Cortex of kidney (tissue), 1 donor: ENCODE results near the gene ALDH4A1.
"Not testable (repeated sequence)": the region's sequence is repeated elsewhere in the genome, so short reads cannot be mapped to it uniquely, and the experiment has no call there.

Source experiments
- DNase-seq: peaks from one replicate; lab custom pipeline; 2025; lab: John Stamatoyannopoulos, UW

The ALDH4A1 gene

DNA sequence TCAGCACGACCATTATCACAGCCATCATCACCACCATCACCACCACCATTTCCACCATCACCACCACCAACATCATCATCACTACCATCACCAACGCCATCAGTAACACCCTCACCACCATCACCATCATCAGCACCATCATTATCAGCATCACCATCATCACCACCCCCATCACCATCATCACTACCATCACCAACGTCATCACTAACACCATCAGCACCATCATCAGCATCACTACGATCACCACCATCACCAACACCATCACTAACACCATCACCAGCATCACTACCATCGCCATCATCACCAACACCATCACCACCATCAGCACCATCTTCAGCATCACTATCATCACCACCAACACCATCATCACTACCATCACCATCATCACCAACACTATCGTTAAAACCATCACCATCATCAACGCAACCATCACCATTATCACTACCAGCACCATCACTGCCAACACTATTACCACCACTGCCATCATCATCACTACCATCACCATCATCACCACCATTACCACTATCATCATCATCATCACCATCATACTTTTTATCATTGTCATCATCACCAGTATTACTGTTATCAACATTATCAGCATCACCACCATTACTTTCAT, 44.2 kb downstream of the ALDH4A1 start:
- DNase-seq, result no peak

DNA sequence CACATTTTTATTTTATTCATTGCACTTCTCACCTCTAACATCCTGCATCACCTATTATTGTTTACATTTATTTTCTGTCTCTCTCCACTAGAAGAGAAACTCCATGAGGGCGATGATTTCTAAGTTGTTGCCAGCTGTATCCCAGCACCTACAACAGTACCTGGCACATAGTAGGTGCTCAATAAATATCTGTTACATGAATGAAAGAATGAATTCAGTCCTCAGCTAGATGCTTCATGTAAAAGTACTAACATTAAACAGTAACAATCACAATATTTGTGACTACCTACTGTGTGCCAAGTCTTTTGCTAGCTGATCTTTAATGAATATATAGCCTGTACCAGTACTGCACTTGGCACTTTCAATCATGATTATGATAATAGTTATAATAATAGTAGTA, 45.9 kb downstream of the ALDH4A1 start:
- DNase-seq, result no peak

DNA sequence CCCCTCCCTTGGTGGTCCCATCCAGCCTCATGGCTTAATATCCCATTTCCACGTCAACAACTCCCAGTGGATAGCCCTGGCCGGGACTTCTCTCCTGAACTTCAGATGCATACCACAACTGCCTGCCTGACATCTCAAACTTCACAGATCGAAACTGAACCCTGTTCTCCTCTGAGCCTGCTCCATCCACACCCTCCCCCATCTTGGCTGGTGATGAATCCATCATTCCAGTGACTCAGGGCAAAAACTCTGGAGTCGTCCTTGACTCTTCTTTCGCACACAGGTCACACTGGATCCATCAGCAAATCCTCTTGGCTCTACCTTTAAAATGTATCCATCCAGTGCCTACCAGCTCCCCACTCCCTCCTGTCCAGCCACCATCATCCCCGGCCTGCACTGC, 46.8 kb downstream of the ALDH4A1 start:
- no peak for DNase-seq

DNA sequence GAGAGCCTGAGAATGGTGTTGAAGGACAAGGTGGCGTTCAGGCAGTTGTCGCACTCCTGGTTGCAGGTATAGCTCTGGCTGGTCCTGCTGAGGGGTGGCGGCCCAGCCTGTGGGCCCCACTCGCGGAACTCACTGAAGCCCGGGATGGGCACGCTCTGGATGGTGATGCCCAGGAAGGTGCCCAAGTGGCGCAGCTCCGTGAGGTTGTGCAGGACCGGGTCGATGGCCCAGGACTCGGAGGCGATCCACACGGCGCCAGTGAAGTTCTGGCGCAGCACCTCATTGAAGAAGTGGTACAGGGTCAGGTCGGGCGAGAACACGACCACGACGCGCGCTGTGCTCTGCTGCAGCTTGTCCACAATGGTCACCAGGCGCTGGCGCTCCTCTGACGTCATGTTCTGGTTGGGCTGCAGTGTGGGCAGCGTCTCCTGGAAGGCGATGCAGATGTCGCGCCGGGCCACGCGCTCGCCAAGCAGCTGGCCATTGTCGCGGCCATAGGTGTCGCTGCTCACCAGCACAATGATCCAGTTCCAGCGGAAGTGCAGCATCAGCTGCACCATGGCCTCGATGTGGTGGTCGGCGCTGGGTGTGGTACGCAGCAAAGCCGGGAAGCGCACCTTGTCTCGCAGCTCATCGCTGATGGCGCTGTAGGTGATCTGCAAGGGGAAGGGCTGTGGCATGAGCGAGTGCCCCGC, 47.9 kb downstream of the ALDH4A1 start:
- DNase-seq, result no peak

- no peak for DNase-seq
Measured at GRCh38 chr1:18852501-18852900, 49.9 kb downstream of the ALDH4A1 start.

DNA sequence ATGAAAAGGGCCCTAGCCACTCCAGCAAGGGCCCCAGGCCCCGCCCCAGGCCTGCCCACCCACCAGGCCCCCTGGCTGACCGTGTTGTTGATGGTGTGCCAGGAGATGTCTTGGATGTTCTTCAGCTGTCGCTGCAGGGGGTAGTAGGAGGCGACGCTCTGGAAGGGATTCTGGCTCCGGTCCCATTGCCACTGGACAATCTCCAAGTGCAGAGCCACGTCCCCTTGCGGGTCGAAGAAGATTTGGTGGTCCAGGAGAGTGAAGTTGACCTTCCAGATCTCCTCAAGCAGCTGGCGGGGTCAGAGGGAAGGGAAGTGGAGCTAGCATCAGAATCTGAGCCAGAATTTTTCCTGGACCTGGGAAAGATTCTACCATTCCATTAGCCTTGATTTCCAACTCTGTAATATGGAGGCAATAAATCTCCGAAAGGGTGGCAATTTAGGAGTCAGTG, 53.1 kb downstream of the ALDH4A1 start:
- no peak for DNase-seq

DNA sequence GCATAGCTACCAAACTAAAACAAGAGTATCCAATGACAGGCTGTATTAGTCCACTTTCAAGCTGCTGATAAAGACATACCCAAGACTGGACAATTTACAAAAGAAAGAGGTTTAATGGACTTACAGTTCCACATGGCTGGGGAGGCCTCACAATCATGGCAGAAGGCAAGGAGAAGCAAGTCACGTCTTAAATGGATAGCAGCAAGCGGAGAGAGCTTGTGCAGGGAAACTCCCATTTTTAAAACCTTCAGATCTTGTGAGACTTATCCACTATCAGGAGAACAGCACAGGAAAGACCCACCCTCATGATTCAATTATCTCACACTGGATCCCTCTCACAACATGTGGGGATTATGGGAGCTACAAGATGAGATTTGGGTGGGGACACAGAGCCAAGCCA, 54.6 kb downstream of the ALDH4A1 start:
- DNase-seq, result not testable (repeated sequence)

DNA sequence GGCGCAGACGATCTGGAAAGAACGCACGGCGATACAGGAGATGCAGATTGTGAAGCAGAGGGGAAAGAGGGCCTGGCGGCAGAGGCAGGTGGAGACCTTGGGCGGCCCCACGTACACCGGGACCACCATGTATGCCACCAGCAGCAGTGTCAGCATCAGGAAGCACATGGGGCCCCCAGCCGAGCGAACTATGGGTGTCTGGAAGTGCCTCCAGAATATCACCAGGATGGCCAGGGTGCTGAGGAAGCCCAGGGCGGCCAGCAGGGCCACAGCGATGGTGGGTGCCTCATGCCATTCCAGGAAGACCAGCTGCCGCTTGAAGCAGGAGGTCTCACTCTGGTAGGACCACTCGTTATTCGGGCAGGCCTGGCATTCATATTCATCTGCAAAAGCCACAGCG, 62.2 kb downstream of the ALDH4A1 start:
- DNase-seq, result no peak

DNA sequence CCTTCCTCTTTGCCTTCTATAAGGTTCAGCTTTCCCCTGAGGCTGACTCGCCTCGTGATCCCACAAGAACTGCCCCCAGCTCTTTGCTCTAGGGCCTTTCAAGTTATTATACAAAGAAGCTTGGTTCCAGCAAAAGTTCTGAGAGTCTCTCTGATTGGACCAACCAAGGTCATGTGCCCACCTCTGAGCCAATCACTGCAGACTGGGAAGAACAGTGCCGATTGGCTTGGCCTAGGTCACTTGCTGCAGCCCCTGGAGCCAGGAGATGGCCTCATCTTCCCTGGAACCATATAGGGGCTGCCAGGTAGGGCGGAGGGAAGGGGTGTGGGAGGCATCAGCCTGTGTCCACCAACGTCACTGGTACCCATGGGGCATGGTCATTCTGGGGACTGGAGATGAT, 65.7 kb downstream of the ALDH4A1 start:
- DNase-seq, result no peak

GRCh38 chr1:18832319-18832718, 70.0 kb downstream of the ALDH4A1 start:
- DNase-seq, result not testable (repeated sequence)

DNA sequence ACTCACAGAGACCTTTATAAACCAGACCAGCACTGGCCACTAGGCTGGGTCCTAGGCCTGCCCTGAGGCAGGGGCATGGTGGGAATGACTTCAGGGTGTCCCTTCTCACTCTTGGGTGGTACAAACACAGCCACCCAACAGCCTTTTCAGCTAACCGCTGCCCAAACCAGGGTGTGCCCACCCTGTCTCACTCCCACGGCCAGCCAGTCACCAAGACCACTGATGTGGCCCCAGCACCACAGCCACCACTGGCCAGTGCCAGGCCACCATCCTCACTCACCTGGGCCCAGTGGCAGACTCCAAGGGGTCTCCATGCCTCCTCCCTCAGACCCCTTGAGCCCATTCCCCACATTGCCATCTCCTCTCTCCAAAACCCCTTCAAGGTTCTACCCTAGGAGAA, 70.7 kb downstream of the ALDH4A1 start:
- no peak for DNase-seq

- DNase-seq, result no peak
Measured at GRCh38 chr1:18830596-18830995, 71.8 kb downstream of the ALDH4A1 start.

GRCh38 chr1:18829671-18830070, 72.7 kb downstream of the ALDH4A1 start:
- no peak for DNase-seq

DNA sequence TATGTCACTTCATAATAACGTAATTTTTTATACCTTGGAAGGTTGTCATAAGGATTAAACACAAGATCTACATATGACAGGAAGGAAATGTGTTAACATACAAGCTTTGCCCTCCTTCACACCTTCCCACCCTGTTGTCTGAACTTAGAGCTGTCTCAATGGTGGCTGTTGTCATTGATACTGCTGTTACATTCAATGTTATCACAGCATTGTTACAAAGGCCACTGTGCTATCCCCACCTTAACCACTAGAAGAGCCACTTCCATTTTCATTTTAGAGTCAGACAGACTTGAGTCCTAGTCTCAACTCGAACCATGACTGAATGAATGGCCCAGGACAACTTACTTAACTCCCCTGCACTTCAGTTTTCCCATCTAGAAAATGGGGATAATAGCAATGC, 74.1 kb downstream of the ALDH4A1 start:
- no peak for DNase-seq

GRCh38 chr1:18823438-18823837, 78.9 kb downstream of the ALDH4A1 start:
- DNase-seq, result no peak
